SK-N-SH (cell line): ENCODE results near the gene IDH1. TPM values are rescaled to one million over a fixed set of nuclear protein-coding genes. Genes with fewer than 3 reads are reported as not detected.

Experiments
- CTCF ChIA-PET: fragments of 300-600, 350-600 bp; formaldehyde crosslinking; extraction: SDS; loops from one replicate; lab custom pipeline; 2021; lab: Yijun Ruan, JAX
- POLR2A ChIA-PET: fragments of 350-600 bp; sonication (Branson Sonifier 250); formaldehyde crosslinking; extraction: SDS; loops from one replicate; lab custom pipeline; 2020; ENCODE audit warnings: antibody characterized with exemption, inconsistent platforms; lab: Yijun Ruan, JAX
- DNase-seq: peaks from one replicate; pipeline ENCODE4 v3.0.0; 2012
- H2AFZ ChIP-seq: fragments of 200-600 bp; sonication (generic); 2 replicates; pipeline ENCODE4 v1.8.1; 2016; ENCODE audit warnings: antibody characterized with exemption, mild to moderate bottlenecking, low read depth
- H3F3A ChIP-seq: fragments of 200-600 bp; sonication (generic); replicated peaks from 2 replicates; pipeline ENCODE3; 2016; ENCODE audit warnings: antibody characterized with exemption, mild to moderate bottlenecking; ENCODE audit not compliant: insufficient read depth
- H3K27ac ChIP-seq, 2 experiments: fragments of 200-500 bp in 1 of 2; fragments of 200-600 bp in 1 of 2; sonication (Bioruptor generic) in 1 of 2; sonication (generic), shearing (Covaris generic) in 1 of 2; 2 replicates each; pipeline versions ENCODE4 v1.5.1 to v1.6.1; 2014 to 2016; ENCODE audit warnings: low read depth in 2 of 2, inconsistent platforms in 1 of 2, low read length in 1 of 2, mild to moderate bottlenecking in 1 of 2, mixed read lengths in 1 of 2
- H3K27me3 ChIP-seq: fragments of 200-600 bp; sonication (generic), shearing (Covaris generic); 2 replicates; pipeline ENCODE4 v1.6.1; 2016; ENCODE audit warnings: mixed run types; ENCODE audit not compliant: insufficient read depth
- H3K36me3 ChIP-seq, 2 experiments: fragments of 200-500 bp in 1 of 2; fragments of 200-600 bp in 1 of 2; sonication (Bioruptor generic) in 1 of 2; sonication (generic) in 1 of 2; replicated peaks in 1 of 2; 2 replicates each; pipeline versions ENCODE3 to v1.5.1; 2014 to 2016; ENCODE audit warnings: low read length in 1 of 2, mild to moderate bottlenecking in 1 of 2; ENCODE audit not compliant: insufficient read depth in 2 of 2, control insufficient read depth in 1 of 2
- H3K4me1 ChIP-seq, 2 experiments: fragments of 200-500 bp in 1 of 2; fragments of 200-600 bp in 1 of 2; sonication (Bioruptor generic) in 1 of 2; sonication (generic), shearing (Covaris generic) in 1 of 2; 2 replicates each; pipeline versions ENCODE4 v1.5.1 to v1.6.1; 2014 to 2016; ENCODE audit warnings: low read depth in 1 of 2, low read length in 1 of 2, mixed run types in 1 of 2; ENCODE audit not compliant: insufficient read depth in 2 of 2, control insufficient read depth in 1 of 2
- H3K4me2 ChIP-seq: fragments of 200-600 bp; sonication (generic), shearing (Covaris generic); 2 replicates; pipeline ENCODE4 v1.6.1; 2017; ENCODE audit warnings: mixed run types
- H3K4me3 ChIP-seq, 2 experiments: fragments of 200-500 bp in 1 of 2; fragments of 200-600 bp in 1 of 2; sonication (Bioruptor generic) in 1 of 2; sonication (generic), shearing (Covaris generic) in 1 of 2; 2 replicates each; pipeline versions ENCODE4 v1.5.1 to v1.8.1; 2014 to 2016; ENCODE audit warnings: low read depth in 2 of 2, inconsistent platforms in 1 of 2, low read length in 1 of 2, mild to moderate bottlenecking in 1 of 2, mixed read lengths in 1 of 2, moderate library complexity in 1 of 2
- H3K79me2 ChIP-seq: fragments of 200-600 bp; sonication (generic); 2 replicates; pipeline ENCODE4 v1.8.1; 2017; ENCODE audit warnings: mild to moderate bottlenecking; ENCODE audit not compliant: insufficient read depth
- H3K9ac ChIP-seq: fragments of 200-600 bp; sonication (generic); 2 replicates; pipeline ENCODE4 v1.6.1; 2017; ENCODE audit warnings: mixed run types
- H3K9me2 ChIP-seq: fragments of 200-600 bp; sonication (generic); 2 replicates; pipeline ENCODE4 v1.6.1; 2017; ENCODE audit warnings: mixed run types
- H3K9me3 ChIP-seq: fragments of 200-600 bp; sonication (generic); 2 replicates; pipeline ENCODE4 v1.6.1; 2017; ENCODE audit warnings: mixed run types, mild to moderate bottlenecking, moderate library complexity
- H4K20me1 ChIP-seq: fragments of 200-600 bp; sonication (generic); 2 replicates; pipeline ENCODE4 v1.6.1; 2017; ENCODE audit warnings: mild to moderate bottlenecking, mixed run types; ENCODE audit not compliant: insufficient read depth
- CHD2 ChIP-seq: fragments of 150-350 bp; IDR thresholded peaks from 2 replicates; pipeline ENCODE4 v1.6.1; 2018; ENCODE audit warnings: low read length; ENCODE audit not compliant: partially characterized antibody
- EP300 ChIP-seq, 2 experiments: IDR thresholded peaks; 2 replicates each; pipeline versions ENCODE4 v1.4.0 to v1.6.1; 2012; ENCODE audit warnings: borderline replicate concordance in 1 of 2, low read depth in 1 of 2, low read length in 1 of 2
- FOXJ3 ChIP-seq: sonication (generic); formaldehyde crosslinking; IDR thresholded peaks from 2 replicates; pipeline ENCODE4 v1.5.1; 2020; ENCODE audit warnings: mild to moderate bottlenecking, missing genetic modification reagents
- FOXM1 ChIP-seq: IDR thresholded peaks from 2 replicates; pipeline ENCODE4 v1.4.0; 2012; ENCODE audit warnings: low read depth, mild to moderate bottlenecking
- GABPA ChIP-seq: IDR thresholded peaks from 2 replicates; pipeline ENCODE4 v1.4.0; 2012; ENCODE audit warnings: low read depth, mild to moderate bottlenecking
- JUND ChIP-seq: IDR thresholded peaks from 2 replicates; pipeline ENCODE4 v1.4.0; 2012
- NFIC ChIP-seq: IDR thresholded peaks from 2 replicates; pipeline ENCODE4 v1.4.0; 2012; ENCODE audit warnings: borderline replicate concordance
- NRF1 ChIP-seq: IDR thresholded peaks from 2 replicates; pipeline ENCODE4 v1.6.1; 2012; ENCODE audit warnings: low read depth, mild to moderate bottlenecking, low read length
- POLR2AphosphoS5 ChIP-seq: IDR thresholded peaks from 2 replicates; pipeline ENCODE4 v1.6.1; 2012; ENCODE audit warnings: low read depth, low read length
- RCOR1 ChIP-seq: fragments of 150-350 bp; IDR thresholded peaks from 2 replicates; pipeline ENCODE4 v1.6.1; 2017; ENCODE audit warnings: antibody characterized with exemption, low read length
- TCF12 ChIP-seq: IDR thresholded peaks from 2 replicates; pipeline ENCODE4 v1.4.0; 2012
- TEAD4 ChIP-seq: IDR thresholded peaks from 2 replicates; pipeline ENCODE4 v1.4.0; 2012; ENCODE audit warnings: mild to moderate bottlenecking, borderline replicate concordance; ENCODE audit not compliant: insufficient read depth
- WGBS: methylation state at CpG from one replicate; pipeline ENCODE4 v1.1.6; 2017; ENCODE audit warnings: low lambda C conversion rate; 5-methylcytosine and 5-hydroxymethylcytosine counted together
- polyA plus RNA-seq, 3 experiments: library from polyadenylated mRNA; depleted of rRNA; stranded (reverse); fragments of >200 nt; gene quantifications; 2 replicates each; pipeline ENCODE4 v1.2.3, GENCODE V29; 2012
- TF ChIP-seq, protein P1 (sequence below): IDR thresholded peaks from 2 replicates; pipeline ENCODE4 v1.4.0; 2012; ENCODE audit warnings: low read depth, borderline replicate concordance
- TF ChIP-seq, protein P2 (sequence below): IDR thresholded peaks from 2 replicates; pipeline ENCODE4; 2012
- TF ChIP-seq, protein P3 (sequence below): fragments of 150-350 bp; IDR thresholded peaks from 2 replicates; pipeline ENCODE4 v1.6.1; 2017; ENCODE audit warnings: antibody characterized with exemption, low read length, low read depth, borderline replicate concordance

Gene IDH1
- polyA plus RNA-seq, 1 of the 3 experiments (the other 2 are of a cell fraction), result 43.4 TPM

DNA sequence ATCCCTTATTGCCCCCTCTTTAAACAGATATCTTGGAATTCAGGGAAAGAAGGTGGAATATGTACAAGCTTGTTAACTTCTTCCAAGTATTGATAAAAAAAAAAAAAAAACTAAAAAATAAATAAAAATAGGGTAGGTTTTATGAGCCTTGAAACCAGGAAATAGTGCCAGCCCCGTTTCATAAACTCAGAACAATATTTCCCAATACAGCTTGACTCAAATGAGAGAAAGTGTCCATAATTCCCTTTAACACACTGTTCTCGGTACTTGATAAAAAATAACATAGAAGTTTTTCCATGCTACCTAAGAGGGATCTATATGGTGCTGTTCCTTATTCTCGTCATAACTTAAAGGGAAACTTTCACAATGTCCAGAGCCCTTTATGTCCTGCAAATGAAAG lies 47.1 kb downstream of the IDH1 start:
- H3K4me1 ChIP-seq, result no peaks in the 10 kb centered on the region
- 60% methylated on average over 3 of the region's 3 CpGs for WGBS
- H3K36me3 ChIP-seq, result no peaks in the 10 kb centered on the region
- no peak overlapping the region for H3K4me3 ChIP-seq
- TF ChIP-seq CHD2 (no peak), FOXJ3 (CRISPR knock-in tag) (no peak), RCOR1 (no peak), EP300 (IDR thresholded peaks at IDR 0.05; ENCODE audit: borderline replicate concordance in 1 of 2, low read depth in 1 of 2, low read length in 1 of 2) (no peak), JUND (no peak), TCF12 (no peak), NRF1 (no peak)
- TF ChIP-seq, protein P1, sequence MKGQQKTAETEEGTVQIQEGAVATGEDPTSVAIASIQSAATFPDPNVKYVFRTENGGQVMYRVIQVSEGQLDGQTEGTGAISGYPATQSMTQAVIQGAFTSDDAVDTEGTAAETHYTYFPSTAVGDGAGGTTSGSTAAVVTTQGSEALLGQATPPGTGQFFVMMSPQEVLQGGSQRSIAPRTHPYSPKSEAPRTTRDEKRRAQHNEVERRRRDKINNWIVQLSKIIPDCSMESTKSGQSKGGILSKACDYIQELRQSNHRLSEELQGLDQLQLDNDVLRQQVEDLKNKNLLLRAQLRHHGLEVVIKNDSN, result no peak
- TF ChIP-seq, protein P2, sequence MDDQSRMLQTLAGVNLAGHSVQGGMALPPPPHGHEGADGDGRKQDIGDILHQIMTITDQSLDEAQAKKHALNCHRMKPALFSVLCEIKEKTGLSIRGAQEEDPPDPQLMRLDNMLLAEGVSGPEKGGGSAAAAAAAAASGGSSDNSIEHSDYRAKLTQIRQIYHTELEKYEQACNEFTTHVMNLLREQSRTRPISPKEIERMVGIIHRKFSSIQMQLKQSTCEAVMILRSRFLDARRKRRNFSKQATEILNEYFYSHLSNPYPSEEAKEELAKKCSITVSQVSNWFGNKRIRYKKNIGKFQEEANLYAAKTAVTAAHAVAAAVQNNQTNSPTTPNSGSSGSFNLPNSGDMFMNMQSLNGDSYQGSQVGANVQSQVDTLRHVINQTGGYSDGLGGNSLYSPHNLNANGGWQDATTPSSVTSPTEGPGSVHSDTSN, result no peak
- CTCF ChIA-PET, result interaction anchor here (1.2 kb wide), 1 partner anchor 46 kb away, joined by 5 read pairs; no protein-coding TSS in a partner anchor
- no peak overlapping the region for H3K4me2 ChIP-seq
- no peak overlapping the region for H2AFZ ChIP-seq
- no peaks in the 10 kb centered on the region for H3F3A ChIP-seq
- H3K9me2 ChIP-seq, result no peaks in the 10 kb centered on the region
- H3K9ac ChIP-seq, result no peak overlapping the region
- no peaks in the 10 kb centered on the region for H4K20me1 ChIP-seq
- POLR2A ChIA-PET, result no interaction called here
- H3K27me3 ChIP-seq, result no peaks in the 10 kb centered on the region
- H3K27ac ChIP-seq, result no peak overlapping the region
- no peaks in the 10 kb centered on the region for H3K9me3 ChIP-seq
- H3K79me2 ChIP-seq, result no peaks in the 10 kb centered on the region
- DNase-seq, result no peak

DNA sequence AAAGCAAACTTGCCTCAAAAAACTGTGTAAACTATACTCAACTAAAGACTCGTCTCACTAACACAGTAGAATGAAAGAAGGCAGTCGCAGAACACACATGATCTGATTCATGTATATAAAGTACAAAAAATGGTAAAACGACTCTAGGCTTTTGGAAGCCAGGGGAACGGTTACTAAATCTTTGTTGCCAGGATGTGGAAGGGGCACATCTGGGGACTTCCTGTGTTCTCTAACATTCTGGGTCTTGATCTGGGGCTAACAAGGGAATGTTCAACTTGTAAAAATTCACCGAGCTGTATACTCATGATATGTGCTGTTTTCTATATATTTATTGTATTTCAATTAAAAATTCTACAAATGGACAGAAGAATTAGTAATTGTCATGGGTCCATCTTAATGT lies 50.7 kb downstream of the IDH1 start:
- Histone ChIP-seq H3K9ac (no peak overlapping the region), H3K9me3 (no peaks in the 10 kb centered on the region), H3K4me3 (no peak overlapping the region), H3K4me2 (no peak overlapping the region), H3F3A (no peaks in the 10 kb centered on the region), H4K20me1 (no peaks in the 10 kb centered on the region), H3K4me1 (no peaks in the 10 kb centered on the region), H3K27me3 (no peaks in the 10 kb centered on the region; the same call in 1 of the 2 replicates), H3K9me2 (no peaks in the 10 kb centered on the region), H2AFZ (no peak overlapping the region), H3K79me2 (no peaks in the 10 kb centered on the region), H3K36me3 (no peaks in the 10 kb centered on the region), H3K27ac (no peak overlapping the region)
- TF ChIP-seq TEAD4 (no peak), EP300 (IDR thresholded peaks at IDR 0.05; ENCODE audit: borderline replicate concordance in 1 of 2, low read depth in 1 of 2, low read length in 1 of 2) (no peak), TCF12 (no peak), GABPA (no peak), FOXM1 (no peak), NFIC (no peak), POLR2AphosphoS5 (no peak)
- TF ChIP-seq, protein P3, sequence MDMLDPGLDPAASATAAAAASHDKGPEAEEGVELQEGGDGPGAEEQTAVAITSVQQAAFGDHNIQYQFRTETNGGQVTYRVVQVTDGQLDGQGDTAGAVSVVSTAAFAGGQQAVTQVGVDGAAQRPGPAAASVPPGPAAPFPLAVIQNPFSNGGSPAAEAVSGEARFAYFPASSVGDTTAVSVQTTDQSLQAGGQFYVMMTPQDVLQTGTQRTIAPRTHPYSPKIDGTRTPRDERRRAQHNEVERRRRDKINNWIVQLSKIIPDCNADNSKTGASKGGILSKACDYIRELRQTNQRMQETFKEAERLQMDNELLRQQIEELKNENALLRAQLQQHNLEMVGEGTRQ, result no peak
- CTCF ChIA-PET, result interaction anchor here (1.0 kb wide), 1 partner anchor 62 kb away, joined by 3 read pairs; no protein-coding TSS in a partner anchor
- no peak for DNase-seq
- WGBS, result 73% methylated on average over 5 of the region's 5 CpGs
- POLR2A ChIA-PET, result no interaction called here
